ENCODE data around the gene LEMD2. TPM values are rescaled to one million over a fixed set of nuclear protein-coding genes. Genes with fewer than 3 reads are reported as not detected.

LEMD2 gene
- total and polyA plus RNA-seq, 2 of the 4 experiments (the other 2 are of a cell fraction): 26.5 to 43.6 TPM

- no peak overlapping the region for H3K14ac ChIP-seq (replicated peaks; ENCODE audit: low read depth, low read length)
- no peak overlapping the region for H4K91ac ChIP-seq (ENCODE audit: insufficient read depth, low read depth, low read length)
- no peak overlapping the region for H3K4me3 ChIP-seq (ENCODE audit: insufficient read depth, low read depth, low read length)
- no peak overlapping the region for H3K27ac ChIP-seq (ENCODE audit: insufficient read depth, low read length)
- no peaks in the 10 kb centered on the region for H3K9me3 ChIP-seq (ENCODE audit: control insufficient read depth, insufficient read depth, low read length)
- H3K36me3 ChIP-seq (ENCODE audit: control insufficient read depth, insufficient read depth, low read length): no peaks in the 10 kb centered on the region
- H2BK20ac ChIP-seq (ENCODE audit: low read depth, low read length): no peak overlapping the region
- dilution Hi-C loops (cut with HindIII; ENCODE audit: low sequenced_read_pairs, unreplicated experiment): no loop called here
- no peaks in the 10 kb centered on the region for H3K79me1 ChIP-seq (ENCODE audit: low read depth in 1 of 2, low read length in 2 of 2)
- H3K4me2 ChIP-seq (ENCODE audit: low read depth, low read length): no peak overlapping the region
- intact Hi-C loops (cut with micrococcal nuclease): no loop called here
- H4K8ac ChIP-seq (ENCODE audit: low read depth in 2 of 2, low read length in 2 of 2): no peak overlapping the region
- no peaks in the 10 kb centered on the region for H3K4me1 ChIP-seq (ENCODE audit: control insufficient read depth, insufficient read depth, low read length)
- H2BK15ac ChIP-seq (ENCODE audit: low read depth, low read length): no peak overlapping the region
- 80% methylated on average over 6 of the region's 13 CpGs; no CpG with 5 or more reads in 1 of the 2 experiments for WGBS, 2 experiments (ENCODE audit: extremely low coverage in 2 of 2, insufficient read length in 1 of 2)
- BruUV-seq (replicated peaks): no TSS peak
- peaks cover 3% of the 10 kb centered on the region; the same call in 1 of the 2 replicates for H3K9me1 ChIP-seq (ENCODE audit: insufficient read depth, low read length)
- DNase-seq (no peak), ATAC-seq (ENCODE audit: low read depth) (no peak)
- no peak overlapping the region for H3K23ac ChIP-seq (ENCODE audit: low read depth, low read length)
- H3K18ac ChIP-seq (ENCODE audit: low read depth, low read length): no peak overlapping the region
- ChIA-PET CTCF (no interaction called here), POLR2A (ENCODE audit: unreplicated experiment) (no interaction called here)
- H2AK5ac ChIP-seq (ENCODE audit: low read depth, low read length): no peak overlapping the region
- no peak overlapping the region for H3K56ac ChIP-seq (ENCODE audit: extremely low read depth, insufficient read depth, low read length)
- no peak overlapping the region for H3K9ac ChIP-seq (ENCODE audit: low read depth, low read length)
- H2BK5ac ChIP-seq (ENCODE audit: low read depth, low read length, poor library complexity, severe bottlenecking): no peak overlapping the region
- no peaks in the 10 kb centered on the region for H4K20me1 ChIP-seq (ENCODE audit: insufficient read depth, low read length)
- H4K5ac ChIP-seq (ENCODE audit: low read depth, low read length): no peak overlapping the region
- no peak overlapping the region for H3K4ac ChIP-seq (ENCODE audit: low read depth, low read length)
- H2AFZ ChIP-seq (replicated peaks; ENCODE audit: low read length, poor library complexity): no peak overlapping the region
- in situ Hi-C loops (cut with MboI; ENCODE audit: low sequenced_read_pairs): no loop called here
- H3K27me3 ChIP-seq (ENCODE audit: control insufficient read depth, insufficient read depth, low read length): peaks cover 36% of the 10 kb centered on the region; the same call in 1 of the 2 replicates
- H2BK120ac ChIP-seq (ENCODE audit: low read depth, low read length): no peak overlapping the region
- peak overlapping the region; percentile 28 for H2AK9ac ChIP-seq (replicated peaks; ENCODE audit: low read depth, low read length, poor library complexity)
- TF ChIP-seq RAD21 (IDR thresholded peaks at IDR 0.05; ENCODE audit: low read length): no peak
- TF ChIP-seq RCOR1 (IDR thresholded peaks at IDR 0.05; ENCODE audit: insufficient replicate concordance, low read length): no peak
- TF ChIP-seq ELK1 (IDR thresholded peaks at IDR 0.05; ENCODE audit: borderline replicate concordance, low read depth, low read length): no peak
- no peak for TF ChIP-seq BHLHE40 (IDR thresholded peaks at IDR 0.05; ENCODE audit: low read depth, low read length)
- no peak for TF ChIP-seq MAZ (IDR thresholded peaks at IDR 0.05; ENCODE audit: borderline replicate concordance, low read depth, low read length)
- TF ChIP-seq SMC3 (IDR thresholded peaks at IDR 0.05; ENCODE audit: low read depth, low read length): no peak
These were observed 9.5 kb upstream of the LEMD2 start for GRCh38 chr6:33798343-33798848.
